ENCODE results near the gene HNF4A.

Gene HNF4A

GRCh38 chr20:44426879-44427790 lies 71.6 kb downstream of the HNF4A start:
- DNase-seq = no peak

- DNase-seq = no peak
These were observed 72.3 kb downstream of the HNF4A start for GRCh38 chr20:44427804-44428173.

- no peak for DNase-seq
These were observed 72.9 kb downstream of the HNF4A start for GRCh38 chr20:44428174-44429016.

DNA sequence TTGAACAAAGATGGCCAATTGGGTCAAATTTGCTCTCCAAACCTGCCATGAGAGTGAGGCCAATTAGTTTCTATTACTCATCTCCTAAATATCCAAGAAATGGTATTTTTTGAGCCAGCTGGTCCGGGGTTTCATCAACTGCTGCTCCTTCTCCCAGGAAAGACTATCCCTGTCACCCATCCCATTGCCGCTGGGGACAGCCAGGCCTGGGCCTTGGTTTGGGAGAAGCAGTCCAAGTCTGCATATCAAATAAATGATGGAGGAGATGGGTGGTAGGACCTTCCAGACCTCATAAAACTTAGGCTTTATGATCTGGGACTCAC lies 73.5 kb downstream of the HNF4A start:
- no peak for DNase-seq

DNA sequence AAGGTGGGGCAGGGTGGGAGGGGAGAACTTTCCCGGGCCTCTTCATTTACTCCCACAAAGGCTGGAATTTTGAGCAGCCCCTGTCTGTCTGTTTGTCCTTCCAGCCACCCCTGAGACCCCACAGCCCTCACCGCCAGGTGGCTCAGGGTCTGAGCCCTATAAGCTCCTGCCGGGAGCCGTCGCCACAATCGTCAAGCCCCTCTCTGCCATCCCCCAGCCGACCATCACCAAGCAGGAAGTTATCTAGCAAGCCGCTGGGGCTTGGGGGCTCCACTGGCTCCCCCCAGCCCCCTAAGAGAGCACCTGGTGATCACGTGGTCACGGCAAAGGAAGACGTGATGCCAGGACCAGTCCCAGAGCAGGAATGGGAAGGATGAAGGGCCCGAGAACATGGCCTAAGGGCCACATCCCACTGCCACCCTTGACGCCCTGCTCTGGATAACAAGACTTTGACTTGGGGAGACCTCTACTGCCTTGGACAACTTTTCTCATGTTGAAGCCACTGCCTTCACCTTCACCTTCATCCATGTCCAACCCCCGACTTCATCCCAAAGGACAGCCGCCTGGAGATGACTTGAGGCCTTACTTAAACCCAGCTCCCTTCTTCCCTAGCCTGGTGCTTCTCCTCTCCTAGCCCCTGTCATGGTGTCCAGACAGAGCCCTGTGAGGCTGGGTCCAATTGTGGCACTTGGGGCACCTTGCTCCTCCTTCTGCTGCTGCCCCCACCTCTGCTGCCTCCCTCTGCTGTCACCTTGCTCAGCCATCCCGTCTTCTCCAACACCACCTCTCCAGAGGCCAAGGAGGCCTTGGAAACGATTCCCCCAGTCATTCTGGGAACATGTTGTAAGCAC lies 74.1 kb downstream of the HNF4A start:
- no peak for DNase-seq

GRCh38 chr20:44430270-44431065 lies 75.0 kb downstream of the HNF4A start:
- DNase-seq = no peak

- no peak for DNase-seq
These were observed 75.6 kb downstream of the HNF4A start for GRCh38 chr20:44431118-44431501.

DNA sequence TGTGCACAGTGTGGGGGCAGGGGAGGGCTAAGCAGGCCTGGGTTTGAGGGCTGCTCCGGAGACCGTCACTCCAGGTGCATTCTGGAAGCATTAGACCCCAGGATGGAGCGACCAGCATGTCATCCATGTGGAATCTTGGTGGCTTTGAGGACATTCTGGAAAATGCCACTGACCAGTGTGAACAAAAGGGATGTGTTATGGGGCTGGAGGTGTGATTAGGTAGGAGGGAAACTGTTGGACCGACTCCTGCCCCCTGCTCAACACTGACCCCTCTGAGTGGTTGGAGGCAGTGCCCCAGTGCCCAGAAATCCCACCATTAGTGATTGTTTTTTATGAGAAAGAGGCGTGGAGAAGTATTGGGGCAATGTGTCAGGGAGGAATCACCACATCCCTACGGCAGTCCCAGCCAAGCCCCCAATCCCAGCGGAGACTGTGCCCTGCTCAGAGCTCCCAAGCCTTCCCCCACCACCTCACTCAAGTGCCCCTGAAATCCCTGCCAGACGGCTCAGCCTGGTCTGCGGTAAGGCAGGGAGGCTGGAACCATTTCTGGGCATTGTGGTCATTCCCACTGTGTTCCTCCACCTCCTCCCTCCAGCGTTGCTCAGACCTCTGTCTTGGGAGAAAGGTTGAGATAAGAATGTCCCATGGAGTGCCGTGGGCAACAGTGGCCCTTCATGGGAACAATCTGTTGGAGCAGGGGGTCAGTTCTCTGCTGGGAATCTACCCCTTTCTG lies 76.2 kb downstream of the HNF4A start:
- DNase-seq = no peak

- no peak for DNase-seq
These were observed 77.4 kb downstream of the HNF4A start for GRCh38 chr20:44432618-44433577.

- no peak for DNase-seq
These were observed 78.4 kb downstream of the HNF4A start for GRCh38 chr20:44433751-44434538.

- no peak for DNase-seq
These were observed 80.3 kb downstream of the HNF4A start for GRCh38 chr20:44435630-44436335.

- no peak for DNase-seq
These were observed 80.9 kb downstream of the HNF4A start for GRCh38 chr20:44436393-44436792.

DNA sequence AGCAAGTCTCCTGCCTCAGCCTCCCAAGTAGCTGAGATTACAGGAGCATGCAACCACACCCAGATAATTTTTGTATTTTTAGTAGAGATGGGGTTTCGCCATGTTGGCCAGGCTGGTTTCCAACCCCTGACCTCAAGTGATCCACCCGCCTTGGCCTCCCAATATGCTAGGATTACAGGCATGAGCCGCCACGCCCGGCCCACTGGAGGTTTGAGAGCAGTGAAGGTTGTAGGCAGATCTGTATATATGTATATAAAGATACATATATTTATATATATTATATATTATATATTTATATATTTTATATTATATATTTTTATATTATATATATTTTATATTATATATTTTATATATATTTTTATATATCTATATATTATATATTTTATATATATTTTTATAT lies 82.0 kb downstream of the HNF4A start:
- no peak for DNase-seq

GRCh38 chr20:44438782-44439181 lies 83.3 kb downstream of the HNF4A start:
- no peak for DNase-seq

DNA sequence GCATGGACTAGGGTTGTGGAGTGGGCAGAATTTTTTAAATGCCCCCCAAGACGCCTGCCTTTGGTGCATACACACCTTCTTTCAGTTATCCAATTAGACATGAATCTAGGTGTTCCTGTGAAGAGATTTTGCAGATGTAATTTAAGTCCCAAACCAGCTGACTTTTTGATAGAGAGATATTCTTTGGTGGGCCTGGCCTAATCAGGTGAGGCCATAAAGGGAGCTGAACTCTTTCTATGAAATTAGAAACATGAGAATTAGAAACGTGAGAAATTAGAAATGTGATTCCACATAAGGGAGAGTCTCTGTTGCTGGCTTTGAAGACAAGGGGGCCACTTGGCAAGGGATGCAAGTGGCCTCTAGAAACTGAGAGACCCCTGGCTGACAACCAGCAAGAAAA lies 83.8 kb downstream of the HNF4A start:
- no peak for DNase-seq

DNA sequence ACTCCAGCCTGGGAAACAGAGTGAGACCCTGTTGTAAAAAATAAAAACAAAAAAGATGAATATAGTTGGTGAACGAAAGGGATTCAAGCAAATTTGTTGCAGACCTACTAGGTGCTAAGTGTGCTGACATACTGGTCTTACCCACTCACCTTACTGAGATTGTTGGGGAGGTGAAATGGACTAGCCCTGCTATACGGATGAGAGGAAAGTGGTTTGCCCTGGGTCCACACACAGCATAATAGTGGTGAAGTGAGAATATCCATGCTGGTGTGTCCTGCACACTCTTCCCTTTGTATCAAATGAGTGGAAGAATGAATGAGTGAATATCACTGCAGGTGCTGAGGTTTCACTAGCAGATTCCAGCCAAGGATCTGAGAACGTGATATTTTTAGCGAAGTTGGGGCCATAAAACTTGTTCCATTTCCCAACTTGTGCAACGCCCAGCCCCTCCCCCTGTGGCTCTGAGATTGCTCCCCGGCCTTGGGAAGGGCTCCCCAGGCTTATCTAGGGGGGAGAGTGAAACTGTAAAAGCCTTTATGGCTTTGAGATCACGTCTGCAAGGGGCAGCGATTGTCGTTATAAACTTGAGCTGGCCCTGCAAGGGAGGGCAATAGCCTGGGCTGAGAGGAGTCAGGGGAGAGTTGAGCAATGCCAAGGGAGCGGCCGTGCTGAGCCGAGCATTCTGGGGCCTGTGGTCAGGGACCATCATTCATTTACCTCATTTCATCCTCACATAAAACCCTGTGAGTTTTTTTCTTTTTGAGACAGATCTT lies 87.0 kb downstream of the HNF4A start:
- DNase-seq = no peak

DNA sequence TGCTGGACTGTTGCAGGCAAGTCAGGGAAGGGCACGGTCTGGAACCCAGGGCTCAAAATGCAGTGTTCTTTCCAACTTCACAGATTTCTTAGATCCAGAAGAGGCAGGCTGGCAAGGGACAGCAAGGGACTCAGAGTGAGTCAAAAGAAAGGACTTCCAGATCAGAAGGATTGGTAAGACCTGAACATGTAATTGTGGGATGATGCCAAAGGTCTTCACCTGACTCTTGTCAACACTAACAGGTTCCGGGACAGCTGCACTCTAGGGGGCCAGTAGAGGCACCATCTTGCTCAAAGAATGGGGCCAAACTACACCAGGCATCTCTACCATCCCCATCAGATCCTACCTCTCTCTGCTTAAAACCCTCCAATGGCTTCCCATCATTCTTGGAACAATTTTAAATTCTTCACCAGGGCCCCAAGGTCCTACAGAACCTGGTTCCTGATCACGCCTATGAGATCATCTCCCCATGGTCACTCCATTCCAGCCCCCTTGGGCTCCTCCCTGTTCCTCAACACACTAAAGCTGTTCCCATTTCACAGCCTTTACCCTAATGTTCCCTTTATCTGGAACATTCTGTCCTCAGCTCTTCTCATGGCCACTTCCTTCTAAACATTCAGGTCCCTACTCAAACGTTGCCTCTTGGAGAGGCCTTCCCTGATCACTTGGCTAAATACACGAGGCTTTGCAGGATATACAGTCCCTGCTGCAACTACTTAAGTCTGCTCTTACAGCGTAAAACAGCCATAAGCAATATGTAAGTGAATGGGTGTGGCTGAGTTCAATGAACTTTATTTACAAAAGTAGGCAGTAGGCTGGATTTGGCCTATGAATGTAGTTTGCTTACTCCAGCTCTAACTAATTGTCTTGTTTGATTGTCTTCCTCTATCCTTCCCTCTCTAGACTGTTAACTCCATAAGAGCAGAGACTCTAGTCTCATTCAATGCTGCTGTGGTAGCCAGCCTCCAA lies 90.5 kb downstream of the HNF4A start:
- no peak for DNase-seq

Data from DMS79 treated with DMSO at 0.1 percent for 48 hours (cell line).